ENCODE data around the gene SCUBE1.

GRCh38 chr22:43158778-43159483 is 184.2 kb downstream of the SCUBE1 start:
- no peak for TF ChIP-seq CTCF (conservative IDR thresholded peaks at IDR 0.05; ENCODE audit: low read depth in 2 of 2)
- TF ChIP-seq POLR2AphosphoS5 (IDR thresholded peaks at IDR 0.05; ENCODE audit: low read depth) = no peak
- no peak for TF ChIP-seq ZNF331 (CRISPR knock-in tag; IDR thresholded peaks at IDR 0.05; ENCODE audit: low read depth)
- no peak for TF ChIP-seq EZH2 (IDR thresholded peaks at IDR 0.05; ENCODE audit: low read depth, unreplicated experiment)
